Thyroid gland (tissue), 4 donors: Measurements from ENCODE around the gene NRROS. TPM values are rescaled to one million over a fixed set of nuclear protein-coding genes. Genes with fewer than 3 reads are reported as not detected.

Experiments used
- DNase-seq, 2 donors: peaks; one replicate each; pipeline ENCODE4 v3.0.0-alpha.2; 2019
- H3K27ac ChIP-seq, 3 donors: fragments of 200-600 bp; sonication (generic); 1 replicate in 2 of 3; 2 replicates in 1 of 3; pipeline ENCODE4 v1.5.1; 2016 to 2019; ENCODE audit warnings: mild to moderate bottlenecking in 1 of 3, moderate library complexity in 1 of 3
- H3K27me3 ChIP-seq: fragments of 200-600 bp; sonication (generic); one replicate; pipeline ENCODE4 v1.5.1; 2019
- H3K36me3 ChIP-seq, 2 donors: fragments of 200-600 bp; sonication (generic); one replicate each; pipeline ENCODE4 v1.5.1; 2016 to 2019
- H3K4me1 ChIP-seq, 2 donors: fragments of 200-600 bp; sonication (generic); one replicate each; pipeline ENCODE4 v1.5.1; 2017 to 2019
- H3K4me3 ChIP-seq, 3 donors: fragments of 200-600 bp; sonication (generic); replicated peaks in 1 of 3; 1 replicate in 2 of 3; 2 replicates in 1 of 3; pipeline ENCODE4 v1.5.1; 2016; ENCODE audit warnings: mild to moderate bottlenecking in 1 of 3
- H3K9me3 ChIP-seq: fragments of 200-600 bp; sonication (generic); one replicate; pipeline ENCODE4 v1.5.1; 2017
- CTCF ChIP-seq, 6 experiments: fragments of 200-600 bp in 3 of 6; fragments of 450-650 bp in 3 of 6; sonication (generic) in 3 of 6; IDR thresholded peaks; one replicate each; pipeline ENCODE4 v1.5.1; 2016 to 2019; ENCODE audit warnings: antibody characterized with exemption in 6 of 6, mild to moderate bottlenecking in 2 of 6, inconsistent platforms in 1 of 6, moderate library complexity in 1 of 6
- POLR2A ChIP-seq, 2 donors: fragments of 450-650 bp; IDR thresholded peaks; one replicate each; pipeline ENCODE4 v1.6.1; 2017; ENCODE audit warnings: antibody characterized with exemption in 2 of 2, mild to moderate bottlenecking in 2 of 2, moderate library complexity in 1 of 2
- WGBS, 2 donors: methylation state at CpG; one replicate each; pipeline ENCODE4 v1.1.5; 2017; 5-methylcytosine and 5-hydroxymethylcytosine counted together
- intact Hi-C: fragments of 100-400 bp; cut with DNase I; formaldehyde crosslinking; loops from one replicate; pipeline ENCODE4 v1.15.1; 2023
- total RNA-seq, 4 donors: library from RNA; depleted of rRNA; stranded (reverse); fragments of >200 nt; gene quantifications; one replicate each; pipeline ENCODE4 v1.2.3, GENCODE V29; 2016

The NRROS gene
- total RNA-seq, 4 donors from 2014 or later = 1.2 to 3.9 (median 1.7) TPM

- H3K27me3 ChIP-seq = no peaks in the 10 kb centered on the region
- no peak overlapping the region for H3K4me3 ChIP-seq
- no peak overlapping the region for H3K27ac ChIP-seq
- H3K9me3 ChIP-seq = no peaks in the 10 kb centered on the region
- no peak for DNase-seq
- intact Hi-C loops = no loop called here
- H3K4me1 ChIP-seq = no peaks in the 10 kb centered on the region
- H3K36me3 ChIP-seq = no peaks in the 10 kb centered on the region
- 68 to 83% methylated on average over 7 of the region's 7 CpGs for WGBS, 2 donors
- no peak for TF ChIP-seq POLR2A (IDR thresholded peaks at IDR 0.05)
- TF ChIP-seq CTCF (IDR thresholded peaks at IDR 0.05) = no peak
Observed at GRCh38 chr3:196699749-196700148, 60.3 kb downstream of the NRROS start.

DNA sequence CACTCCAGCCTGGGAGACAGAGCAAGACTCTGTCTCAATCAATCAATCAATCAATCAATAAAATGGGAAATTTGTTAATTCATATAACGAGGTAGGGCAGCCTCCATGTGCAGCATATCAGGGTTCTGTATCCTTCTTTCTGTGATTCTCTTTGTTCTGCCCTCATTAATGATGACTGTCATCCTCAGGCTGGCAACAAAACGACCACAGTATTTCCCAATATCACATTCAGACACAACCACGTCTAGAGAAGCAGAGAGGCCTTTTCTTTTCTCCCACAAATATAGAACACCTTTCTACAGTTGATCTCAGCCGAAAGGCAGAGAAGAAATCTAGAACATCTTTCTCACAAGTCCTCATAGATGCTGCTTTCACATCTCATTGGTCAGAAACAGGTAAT, 61.3 kb downstream of the NRROS start:
- intact Hi-C loops = no loop called here
- TF ChIP-seq CTCF (IDR thresholded peaks at IDR 0.05) = no peak
- no peak for TF ChIP-seq POLR2A (IDR thresholded peaks at IDR 0.05)
- Histone ChIP-seq H3K27ac (no peak overlapping the region), H3K27me3 (no peaks in the 10 kb centered on the region), H3K36me3 (no peaks in the 10 kb centered on the region), H3K4me1 (no peaks in the 10 kb centered on the region), H3K9me3 (no peaks in the 10 kb centered on the region), H3K4me3 (no peak overlapping the region)
- no peak for DNase-seq
- WGBS, 2 donors = 83 to 86% methylated on average over 4 of the region's 4 CpGs

DNA sequence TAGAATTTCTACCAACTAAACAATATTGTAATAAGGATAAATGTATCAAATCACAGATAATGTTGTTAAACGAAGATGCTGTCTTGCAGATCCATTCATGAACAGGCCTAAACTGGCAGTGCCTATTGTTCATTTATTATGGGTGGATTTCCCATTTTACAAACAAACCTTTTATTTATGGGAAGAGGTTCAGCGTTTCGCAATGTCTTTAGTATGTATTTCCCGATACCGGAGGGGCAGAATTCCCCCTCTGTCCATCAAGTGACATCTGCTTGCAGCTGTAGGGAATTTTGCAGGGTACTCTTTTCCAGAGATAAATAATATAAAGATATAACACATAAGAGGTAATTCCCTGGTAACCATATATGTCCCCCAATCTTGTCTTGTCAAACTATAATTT, 66.8 kb downstream of the NRROS start:
- intact Hi-C loops = no loop called here
- Histone ChIP-seq H3K36me3 (no peaks in the 10 kb centered on the region), H3K27me3 (no peaks in the 10 kb centered on the region), H3K4me3 (no peak overlapping the region), H3K4me1 (peaks cover 2 to 3% of the 10 kb centered on the region in 2 donors), H3K9me3 (no peaks in the 10 kb centered on the region), H3K27ac (no peak overlapping the region)
- TF ChIP-seq POLR2A (IDR thresholded peaks at IDR 0.05) = no peak
- TF ChIP-seq CTCF (IDR thresholded peaks at IDR 0.05) = no peak
- DNase-seq = no peak
- 90 to 96% methylated on average over 5 of the region's 5 CpGs for WGBS, 2 donors

- H3K4me3 ChIP-seq = no peak overlapping the region
- WGBS, 2 donors = 98% methylated on average over 4 of the region's 4 CpGs
- no peak overlapping the region for H3K27ac ChIP-seq
- TF ChIP-seq CTCF (IDR thresholded peaks at IDR 0.05) (no peak), POLR2A (IDR thresholded peaks at IDR 0.05) (no peak)
- H3K27me3 ChIP-seq = no peaks in the 10 kb centered on the region
- DNase-seq = no peak
- H3K36me3 ChIP-seq = no peaks in the 10 kb centered on the region
- intact Hi-C loops = no loop called here
- peaks cover 5 to 7% of the 10 kb centered on the region in 2 donors for H3K4me1 ChIP-seq
- no peaks in the 10 kb centered on the region for H3K9me3 ChIP-seq
Observed at GRCh38 chr3:196706731-196707130, 67.2 kb downstream of the NRROS start.

DNA sequence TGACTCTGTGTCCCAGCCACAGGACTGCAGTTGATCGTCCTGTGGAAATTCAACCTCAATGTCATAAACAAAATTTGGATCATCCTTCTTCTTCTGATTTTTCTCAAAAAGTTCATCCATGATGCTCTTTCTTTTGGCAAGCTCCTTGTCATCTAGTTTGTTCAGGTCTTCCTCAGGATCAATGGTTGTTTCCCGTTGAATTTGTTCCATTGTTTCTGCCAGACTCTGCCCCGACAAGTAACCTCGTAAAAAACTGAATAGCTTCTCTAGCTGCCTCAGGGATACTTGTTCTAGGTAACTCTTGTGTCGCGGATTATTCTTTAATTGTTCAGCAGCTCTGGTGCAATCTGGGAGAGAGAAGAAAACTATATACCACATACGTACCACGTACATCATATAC, 68.1 kb downstream of the NRROS start:
- Histone ChIP-seq H3K4me3 (no peak overlapping the region), H3K27me3 (no peaks in the 10 kb centered on the region), H3K4me1 (peaks cover 5 to 7% of the 10 kb centered on the region in 2 donors), H3K36me3 (no peaks in the 10 kb centered on the region), H3K9me3 (no peaks in the 10 kb centered on the region), H3K27ac (no peak overlapping the region)
- no peak for TF ChIP-seq CTCF (IDR thresholded peaks at IDR 0.05)
- no peak for TF ChIP-seq POLR2A (IDR thresholded peaks at IDR 0.05)
- intact Hi-C loops = no loop called here
- WGBS, 2 donors = 89 to 93% methylated on average over 8 of the region's 8 CpGs
- no peak for DNase-seq
